Liver (tissue), 3 donors: ENCODE data around the gene ZC3H8.

Source experiments
- ATF3 ChIP-seq: IDR thresholded peaks from 2 replicates; pipeline ENCODE4 v1.6.1; 2016; ENCODE audit warnings: antibody characterized with exemption
- EGR1 ChIP-seq, 2 donors: IDR thresholded peaks; 2 replicates each; pipeline ENCODE4 v1.6.1; 2016 to 2018; ENCODE audit warnings: antibody characterized with exemption in 2 of 2, low read depth in 2 of 2
- JUND ChIP-seq, 2 donors: IDR thresholded peaks; 2 replicates each; pipeline ENCODE4 v1.6.1; 2016; ENCODE audit warnings: antibody characterized with exemption in 2 of 2
- NR2F2 ChIP-seq: IDR thresholded peaks from 2 replicates; pipeline ENCODE4 v1.6.1; 2016; ENCODE audit warnings: antibody characterized with exemption
- RAD21 ChIP-seq, 2 donors: IDR thresholded peaks; 2 replicates each; pipeline ENCODE4 v1.6.1; 2016; ENCODE audit warnings: antibody characterized with exemption in 2 of 2, mild to moderate bottlenecking in 2 of 2
- RXRA ChIP-seq, 2 donors: IDR thresholded peaks; 2 replicates each; pipeline ENCODE4 v1.6.1; 2017 to 2018; ENCODE audit warnings: antibody characterized with exemption in 2 of 2, mild to moderate bottlenecking in 1 of 2
- SP1 ChIP-seq: IDR thresholded peaks from 2 replicates; pipeline ENCODE4 v1.6.1; 2018; ENCODE audit warnings: antibody characterized with exemption, mild to moderate bottlenecking
- TAF1 ChIP-seq: conservative IDR thresholded peaks from 2 replicates; pipeline ENCODE4 v1.6.1; 2016; ENCODE audit warnings: antibody characterized with exemption, mild to moderate bottlenecking
- YY1 ChIP-seq: IDR thresholded peaks from 2 replicates; pipeline ENCODE4 v1.6.1; 2016; ENCODE audit warnings: antibody characterized with exemption, mild to moderate bottlenecking
- TF ChIP-seq, protein P1 (sequence below): fragments of 150-350 bp; IDR thresholded peaks from 2 replicates; pipeline ENCODE4 v1.5.1; 2017; ENCODE audit warnings: improper control_type of control experiment, low read depth, low read length; ENCODE audit not compliant: missing input control
- TF ChIP-seq, protein P2 (sequence below): IDR thresholded peaks from 2 replicates; pipeline ENCODE4 v1.6.1; 2016; ENCODE audit warnings: antibody characterized with exemption, mild to moderate bottlenecking
- donor health status: healthy.
- donor health status: healthy.

GRCh38 chr2:112216167-112216566 is 38.7 kb downstream of the ZC3H8 start:
- TF ChIP-seq ATF3 (no peak), TAF1 (no peak), RXRA (IDR thresholded peaks at IDR 0.05) (no peak), EGR1 (IDR thresholded peaks at IDR 0.05; ENCODE audit: low read depth in 2 of 2) (no peak), RAD21 (IDR thresholded peaks at IDR 0.05) (peak; percentile 45 to 59), SP1 (no peak), YY1 (no peak), JUND (IDR thresholded peaks at IDR 0.05) (no peak), NR2F2 (no peak)
- TF ChIP-seq, protein P1, sequence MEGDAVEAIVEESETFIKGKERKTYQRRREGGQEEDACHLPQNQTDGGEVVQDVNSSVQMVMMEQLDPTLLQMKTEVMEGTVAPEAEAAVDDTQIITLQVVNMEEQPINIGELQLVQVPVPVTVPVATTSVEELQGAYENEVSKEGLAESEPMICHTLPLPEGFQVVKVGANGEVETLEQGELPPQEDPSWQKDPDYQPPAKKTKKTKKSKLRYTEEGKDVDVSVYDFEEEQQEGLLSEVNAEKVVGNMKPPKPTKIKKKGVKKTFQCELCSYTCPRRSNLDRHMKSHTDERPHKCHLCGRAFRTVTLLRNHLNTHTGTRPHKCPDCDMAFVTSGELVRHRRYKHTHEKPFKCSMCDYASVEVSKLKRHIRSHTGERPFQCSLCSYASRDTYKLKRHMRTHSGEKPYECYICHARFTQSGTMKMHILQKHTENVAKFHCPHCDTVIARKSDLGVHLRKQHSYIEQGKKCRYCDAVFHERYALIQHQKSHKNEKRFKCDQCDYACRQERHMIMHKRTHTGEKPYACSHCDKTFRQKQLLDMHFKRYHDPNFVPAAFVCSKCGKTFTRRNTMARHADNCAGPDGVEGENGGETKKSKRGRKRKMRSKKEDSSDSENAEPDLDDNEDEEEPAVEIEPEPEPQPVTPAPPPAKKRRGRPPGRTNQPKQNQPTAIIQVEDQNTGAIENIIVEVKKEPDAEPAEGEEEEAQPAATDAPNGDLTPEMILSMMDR, result no peak
- TF ChIP-seq, protein P2, sequence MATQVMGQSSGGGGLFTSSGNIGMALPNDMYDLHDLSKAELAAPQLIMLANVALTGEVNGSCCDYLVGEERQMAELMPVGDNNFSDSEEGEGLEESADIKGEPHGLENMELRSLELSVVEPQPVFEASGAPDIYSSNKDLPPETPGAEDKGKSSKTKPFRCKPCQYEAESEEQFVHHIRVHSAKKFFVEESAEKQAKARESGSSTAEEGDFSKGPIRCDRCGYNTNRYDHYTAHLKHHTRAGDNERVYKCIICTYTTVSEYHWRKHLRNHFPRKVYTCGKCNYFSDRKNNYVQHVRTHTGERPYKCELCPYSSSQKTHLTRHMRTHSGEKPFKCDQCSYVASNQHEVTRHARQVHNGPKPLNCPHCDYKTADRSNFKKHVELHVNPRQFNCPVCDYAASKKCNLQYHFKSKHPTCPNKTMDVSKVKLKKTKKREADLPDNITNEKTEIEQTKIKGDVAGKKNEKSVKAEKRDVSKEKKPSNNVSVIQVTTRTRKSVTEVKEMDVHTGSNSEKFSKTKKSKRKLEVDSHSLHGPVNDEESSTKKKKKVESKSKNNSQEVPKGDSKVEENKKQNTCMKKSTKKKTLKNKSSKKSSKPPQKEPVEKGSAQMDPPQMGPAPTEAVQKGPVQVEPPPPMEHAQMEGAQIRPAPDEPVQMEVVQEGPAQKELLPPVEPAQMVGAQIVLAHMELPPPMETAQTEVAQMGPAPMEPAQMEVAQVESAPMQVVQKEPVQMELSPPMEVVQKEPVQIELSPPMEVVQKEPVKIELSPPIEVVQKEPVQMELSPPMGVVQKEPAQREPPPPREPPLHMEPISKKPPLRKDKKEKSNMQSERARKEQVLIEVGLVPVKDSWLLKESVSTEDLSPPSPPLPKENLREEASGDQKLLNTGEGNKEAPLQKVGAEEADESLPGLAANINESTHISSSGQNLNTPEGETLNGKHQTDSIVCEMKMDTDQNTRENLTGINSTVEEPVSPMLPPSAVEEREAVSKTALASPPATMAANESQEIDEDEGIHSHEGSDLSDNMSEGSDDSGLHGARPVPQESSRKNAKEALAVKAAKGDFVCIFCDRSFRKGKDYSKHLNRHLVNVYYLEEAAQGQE, result no peak
